ENCODE results near the gene NOM1. TPM values are rescaled to one million over a fixed set of nuclear protein-coding genes. Genes with fewer than 3 reads are reported as not detected.
A peak's percentile ranks its signal among the peaks of the same experiment; 100 is the strongest.

NOM1 gene
- total RNA-seq, 4 donors from 2014 or later: 12.9 to 18.0 (median 14.3) TPM

- DNase-seq: no peak
- TF ChIP-seq CTCF (IDR thresholded peaks at IDR 0.05 in 4 of 5, conservative IDR thresholded peaks at IDR 0.05 in 1 of 5): no peak
- no peak for TF ChIP-seq POLR2A (IDR thresholded peaks at IDR 0.05)
- no peak overlapping the region for H3K4me3 ChIP-seq
- intact Hi-C loops (cut with DNase I; ENCODE audit: low total_unique reads) (no loop called here), in situ Hi-C loops (cut with MboI; ENCODE audit: low sequenced_read_pairs in 4 of 4) (no loop called here)
- ATAC-seq: no peak
- H3K4me1 ChIP-seq: peaks cover 6 to 27% of the 10 kb centered on the region in 2 donors
- no peak overlapping the region for H3K27ac ChIP-seq
- no peaks in the 10 kb centered on the region for H3K36me3 ChIP-seq
- H3K9me3 ChIP-seq: no peaks in the 10 kb centered on the region
- peaks cover 99 to 100% (median 99%) of the 10 kb centered on the region in 3 donors for H3K27me3 ChIP-seq
Measured at GRCh38 chr7:157019718-157020451, 70.4 kb downstream of the NOM1 start.

GRCh38 chr7:157020514-157021070, 71.1 kb downstream of the NOM1 start:
- Histone ChIP-seq H3K4me3 (peak overlapping the region in 3 of 4 donors; percentile 7 to 39 (median 7)), H3K4me1 (peaks cover 6 to 27% of the 10 kb centered on the region in 2 donors), H3K36me3 (no peaks in the 10 kb centered on the region), H3K9me3 (no peaks in the 10 kb centered on the region), H3K27ac (no peak overlapping the region), H3K27me3 (peaks cover 98 to 100% (median 99%) of the 10 kb centered on the region in 3 donors)
- TF ChIP-seq POLR2A (IDR thresholded peaks at IDR 0.05): no peak
- TF ChIP-seq CTCF (IDR thresholded peaks at IDR 0.05 in 4 of 5, conservative IDR thresholded peaks at IDR 0.05 in 1 of 5): no peak
- intact Hi-C loops (cut with DNase I; ENCODE audit: low total_unique reads) (no loop called here), in situ Hi-C loops (cut with MboI; ENCODE audit: low sequenced_read_pairs in 4 of 4) (no loop called here)
- DNase-seq: no peak
- ATAC-seq: no peak

- intact Hi-C loops (cut with DNase I; ENCODE audit: low total_unique reads): no loop called here
- Histone ChIP-seq H3K4me1 (peaks cover 6 to 27% of the 10 kb centered on the region in 2 donors), H3K27ac (no peak overlapping the region), H3K36me3 (no peaks in the 10 kb centered on the region), H3K4me3 (peak overlapping the region in 3 of 4 donors; percentile 7 to 39 (median 7)), H3K9me3 (no peaks in the 10 kb centered on the region), H3K27me3 (peaks cover 96 to 99% (median 98%) of the 10 kb centered on the region in 3 donors)
- in situ Hi-C loops (cut with MboI; ENCODE audit: low sequenced_read_pairs in 4 of 4): no loop called here
- ATAC-seq (no peak), DNase-seq (no peak)
- TF ChIP-seq CTCF (IDR thresholded peaks at IDR 0.05 in 4 of 5, conservative IDR thresholded peaks at IDR 0.05 in 1 of 5) (no peak), POLR2A (IDR thresholded peaks at IDR 0.05) (no peak)
Measured at GRCh38 chr7:157021071-157021870, 71.8 kb downstream of the NOM1 start.

GRCh38 chr7:157021871-157022680, 72.6 kb downstream of the NOM1 start:
- intact Hi-C loops (cut with DNase I; ENCODE audit: low total_unique reads): no loop called here
- TF ChIP-seq CTCF (IDR thresholded peaks at IDR 0.05 in 4 of 5, conservative IDR thresholded peaks at IDR 0.05 in 1 of 5) (no peak), POLR2A (IDR thresholded peaks at IDR 0.05) (no peak)
- DNase-seq (no peak), ATAC-seq (no peak)
- Histone ChIP-seq H3K4me1 (peaks cover 6 to 27% of the 10 kb centered on the region in 2 donors), H3K9me3 (no peaks in the 10 kb centered on the region), H3K27me3 (peaks cover 88 to 99% (median 96%) of the 10 kb centered on the region in 3 donors), H3K4me3 (peak overlapping the region in 1 of 4 donors; percentile 12), H3K36me3 (no peaks in the 10 kb centered on the region), H3K27ac (no peak overlapping the region)
- in situ Hi-C loops (cut with MboI; ENCODE audit: low sequenced_read_pairs in 4 of 4): no loop called here

All from gastrocnemius medialis (tissue), 4 donors.